Body of pancreas (tissue), 4 donors: Measurements from ENCODE around the gene TRAK1. TPM values are rescaled to one million over a fixed set of nuclear protein-coding genes. Genes with fewer than 3 reads are reported as not detected.

Experiments used
- ATAC-seq: fragments of 150-250 bp; one replicate; pipeline ENCODE4 v1.9.1; 2016
- DNase-seq, 4 donors: peaks; one replicate each; pipeline ENCODE4 v3.0.0-alpha.2; 2019
- H3K27ac ChIP-seq, 4 donors: fragments of 200-600 bp; sonication (generic); 1 replicate in 3 of 4; 2 replicates in 1 of 4; pipeline versions ENCODE4 v1.5.1 to v1.6.1; 2016 to 2019; ENCODE audit warnings: mild to moderate bottlenecking in 1 of 4, mixed read lengths in 1 of 4, moderate library complexity in 1 of 4
- H3K27me3 ChIP-seq, 2 donors: fragments of 200-600 bp; sonication (generic); one replicate each; pipeline ENCODE4 v1.6.0; 2016; ENCODE audit warnings: mild to moderate bottlenecking in 1 of 2
- H3K36me3 ChIP-seq, 2 donors: fragments of 200-600 bp; sonication (generic); replicated peaks in 1 of 2; 2 replicates each; pipeline ENCODE4 v1.5.1; 2016; ENCODE audit warnings: low read depth in 2 of 2; ENCODE audit not compliant: insufficient read depth in 1 of 2
- H3K4me1 ChIP-seq: fragments of 200-600 bp; sonication (generic); one replicate; pipeline ENCODE4 v1.6.0; 2016
- H3K4me3 ChIP-seq, 2 donors: fragments of 200-600 bp; sonication (generic); 1 replicate in 1 of 2; 2 replicates in 1 of 2; pipeline ENCODE4 v1.5.1; 2016 to 2019
- H3K9me3 ChIP-seq, 3 donors: fragments of 200-600 bp; sonication (generic); 1 replicate in 2 of 3; 2 replicates in 1 of 3; pipeline ENCODE4 v1.5.1; 2016
- POLR2A ChIP-seq, 3 donors: fragments of 450-650 bp; IDR thresholded peaks; one replicate each; pipeline ENCODE4 v1.6.1; 2016; ENCODE audit warnings: antibody characterized with exemption in 3 of 3, mild to moderate bottlenecking in 2 of 3
- WGBS, 2 donors: methylation state at CpG; one replicate each; pipeline ENCODE4 v1.1.5; 2017; 5-methylcytosine and 5-hydroxymethylcytosine counted together
- intact Hi-C: fragments of 100-400 bp; cut with DNase I; formaldehyde crosslinking; loops from one replicate; pipeline ENCODE4 v1.15.1; 2023
- total RNA-seq, 2 donors: library from RNA; depleted of rRNA; stranded (reverse); fragments of >200 nt; gene quantifications; one replicate each; pipeline ENCODE4 v1.1.0, GENCODE V29; 2016
- TF ChIP-seq, protein P1 (sequence below), 7 experiments: fragments of 450-650 bp in 4 of 7; fragments of 200-600 bp in 3 of 7; sonication (generic) in 3 of 7; IDR thresholded peaks; one replicate each; pipeline ENCODE4 v1.5.1; 2016 to 2019; ENCODE audit warnings: antibody characterized with exemption in 7 of 7

The TRAK1 gene
- total RNA-seq, 2 donors from 2014 or later, result 17.1 to 24.1 TPM

- DNase-seq (no peak), ATAC-seq (no peak)
- no peak for TF ChIP-seq POLR2A (IDR thresholded peaks at IDR 0.05)
- TF ChIP-seq, protein P1, sequence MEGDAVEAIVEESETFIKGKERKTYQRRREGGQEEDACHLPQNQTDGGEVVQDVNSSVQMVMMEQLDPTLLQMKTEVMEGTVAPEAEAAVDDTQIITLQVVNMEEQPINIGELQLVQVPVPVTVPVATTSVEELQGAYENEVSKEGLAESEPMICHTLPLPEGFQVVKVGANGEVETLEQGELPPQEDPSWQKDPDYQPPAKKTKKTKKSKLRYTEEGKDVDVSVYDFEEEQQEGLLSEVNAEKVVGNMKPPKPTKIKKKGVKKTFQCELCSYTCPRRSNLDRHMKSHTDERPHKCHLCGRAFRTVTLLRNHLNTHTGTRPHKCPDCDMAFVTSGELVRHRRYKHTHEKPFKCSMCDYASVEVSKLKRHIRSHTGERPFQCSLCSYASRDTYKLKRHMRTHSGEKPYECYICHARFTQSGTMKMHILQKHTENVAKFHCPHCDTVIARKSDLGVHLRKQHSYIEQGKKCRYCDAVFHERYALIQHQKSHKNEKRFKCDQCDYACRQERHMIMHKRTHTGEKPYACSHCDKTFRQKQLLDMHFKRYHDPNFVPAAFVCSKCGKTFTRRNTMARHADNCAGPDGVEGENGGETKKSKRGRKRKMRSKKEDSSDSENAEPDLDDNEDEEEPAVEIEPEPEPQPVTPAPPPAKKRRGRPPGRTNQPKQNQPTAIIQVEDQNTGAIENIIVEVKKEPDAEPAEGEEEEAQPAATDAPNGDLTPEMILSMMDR (IDR thresholded peaks at IDR 0.05), result no peak
- H3K27me3 ChIP-seq, result no peaks in the 10 kb centered on the region
- peaks cover 36% of the 10 kb centered on the region for H3K4me1 ChIP-seq
- intact Hi-C loops, result no loop called here
- no peak overlapping the region for H3K4me3 ChIP-seq
- H3K36me3 ChIP-seq, result no peaks in the 10 kb centered on the region
- WGBS, 2 donors, result 88 to 91% methylated on average over 6 of the region's 6 CpGs
- no peak overlapping the region for H3K27ac ChIP-seq
- no peaks in the 10 kb centered on the region for H3K9me3 ChIP-seq
These were observed 41.0 kb upstream of the TRAK1 start for GRCh38 chr3:42050126-42050525.

DNA sequence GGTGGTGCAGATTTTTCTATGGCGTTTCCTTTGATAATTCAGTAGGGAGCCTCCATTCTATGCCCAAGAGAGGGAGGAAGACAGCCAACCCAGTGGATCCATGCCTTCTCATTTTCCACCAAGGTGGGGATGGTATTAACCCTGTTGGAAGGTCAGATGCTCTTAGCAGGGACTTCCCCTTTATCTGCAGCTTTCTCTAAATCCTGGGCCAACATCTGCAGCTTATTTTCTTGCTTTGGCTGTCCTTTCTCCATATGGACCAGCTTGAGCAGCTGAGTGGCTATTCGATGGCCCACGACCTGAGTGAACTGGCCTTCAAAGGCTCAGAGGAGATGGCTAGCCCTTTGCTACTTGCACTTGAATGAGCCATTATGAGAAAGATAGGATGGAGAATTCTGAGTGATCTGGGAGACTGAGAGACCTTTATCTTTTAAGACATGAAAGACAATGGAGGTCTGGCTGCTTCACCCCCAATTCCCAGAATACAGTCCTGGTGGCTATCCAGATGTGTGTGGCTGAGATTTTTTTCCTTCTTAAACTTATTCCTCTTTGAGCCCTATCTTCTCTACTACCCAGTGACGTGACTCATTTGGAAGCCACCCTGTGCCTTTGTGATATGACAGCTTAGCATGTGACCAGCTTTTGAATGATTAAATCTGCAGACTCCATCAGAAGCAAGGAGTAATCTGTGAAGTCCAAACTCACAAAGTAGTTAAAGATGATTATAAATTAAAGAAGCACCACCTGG, 39.6 kb upstream of the TRAK1 start:
- H3K27ac ChIP-seq, result no peak overlapping the region
- WGBS, 2 donors, result 72 to 81% methylated on average over 4 of the region's 4 CpGs

GRCh38 chr3:42052132-42052483, 39.0 kb upstream of the TRAK1 start:
- ATAC-seq, result no peak
- intact Hi-C loops, result no loop called here
- no peaks in the 10 kb centered on the region for H3K9me3 ChIP-seq
- DNase-seq, result no peak
- 91 to 93% methylated on average over 2 of the region's 2 CpGs for WGBS, 2 donors
- no peaks in the 10 kb centered on the region for H3K36me3 ChIP-seq
- no peaks in the 10 kb centered on the region for H3K27me3 ChIP-seq
- H3K4me3 ChIP-seq, result no peak overlapping the region
- TF ChIP-seq POLR2A (IDR thresholded peaks at IDR 0.05), result no peak
- TF ChIP-seq, protein P1 (IDR thresholded peaks at IDR 0.05), result no peak
- peaks cover 32% of the 10 kb centered on the region for H3K4me1 ChIP-seq
- H3K27ac ChIP-seq, result peak overlapping the region in 1 of 4 donors; percentile 70

More for the DNA sequence above, 39.6 kb upstream of the TRAK1 start:
- no peak for DNase-seq
- intact Hi-C loops, result no loop called here
- Histone ChIP-seq H3K4me1 (peaks cover 32% of the 10 kb centered on the region), H3K36me3 (no peaks in the 10 kb centered on the region), H3K9me3 (no peaks in the 10 kb centered on the region), H3K4me3 (no peak overlapping the region), H3K27me3 (no peaks in the 10 kb centered on the region)
- ATAC-seq, result no peak
- TF ChIP-seq, protein P1 (IDR thresholded peaks at IDR 0.05), result no peak
- no peak for TF ChIP-seq POLR2A (IDR thresholded peaks at IDR 0.05)

DNA sequence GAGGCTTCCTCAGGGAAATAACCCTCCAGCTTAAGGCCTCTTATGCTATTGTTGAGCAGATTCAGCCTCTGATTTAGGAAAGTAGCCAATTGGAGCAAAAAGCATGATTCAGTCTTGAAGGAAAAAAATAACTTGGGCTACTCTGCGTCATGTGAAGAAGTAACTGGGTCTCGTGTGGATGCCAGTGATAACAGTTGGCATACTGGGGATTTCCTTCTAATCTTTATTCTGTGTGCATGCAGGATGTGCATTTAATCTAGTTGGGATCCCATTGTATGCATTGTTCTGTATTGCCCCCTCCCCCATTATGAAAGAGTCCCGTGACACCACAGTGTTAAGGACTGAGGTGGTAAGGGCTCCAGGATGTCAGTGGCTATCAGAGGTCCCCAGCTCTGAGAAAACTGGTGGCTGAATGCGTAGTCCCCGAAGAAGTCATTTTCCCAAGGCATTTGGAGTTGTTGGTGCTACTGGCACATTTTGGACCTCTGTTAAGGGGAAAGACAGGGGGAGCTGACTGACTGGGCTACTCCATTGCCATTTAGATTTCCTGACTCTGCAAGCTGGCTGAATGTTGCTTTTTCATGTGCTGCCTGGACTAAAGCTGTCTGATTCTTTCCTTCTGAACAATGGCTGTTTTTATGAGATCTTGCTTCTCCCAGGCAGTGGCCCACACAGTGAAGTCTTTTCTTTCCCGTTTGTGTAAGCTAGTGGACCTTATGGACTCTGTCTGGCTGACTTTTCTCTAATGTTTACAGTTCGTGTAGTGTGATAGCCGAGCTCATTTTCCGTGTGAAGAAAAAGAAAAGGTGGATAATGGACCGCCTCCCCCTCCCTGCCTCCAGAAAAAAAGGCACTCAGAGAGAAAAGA, 38.4 kb upstream of the TRAK1 start:
- intact Hi-C loops, result no loop called here
- Histone ChIP-seq H3K27ac (peak overlapping the region in 3 of 4 donors; percentile 20 to 70 (median 62)), H3K4me3 (no peak overlapping the region), H3K9me3 (no peaks in the 10 kb centered on the region), H3K4me1 (peaks cover 32% of the 10 kb centered on the region), H3K36me3 (no peaks in the 10 kb centered on the region), H3K27me3 (no peaks in the 10 kb centered on the region)
- no peak for DNase-seq
- peak; percentile 36 for ATAC-seq
- TF ChIP-seq, protein P1 (IDR thresholded peaks at IDR 0.05), result no peak
- TF ChIP-seq POLR2A (IDR thresholded peaks at IDR 0.05), result no peak
- WGBS, 2 donors, result 38 to 40% methylated on average over 10 of the region's 10 CpGs
